HG03354 (cell line): ENCODE results near the gene RGS21.

Source experiments
- ATAC-seq: cut with Tn5 transposase; IDR thresholded peaks from one replicate; pipeline ENCODE4 v1.9.1; 2021; ENCODE audit warnings: mild to moderate bottlenecking; ENCODE audit not compliant: unreplicated experiment, poor library complexity, severe bottlenecking

RGS21 gene

GRCh38 chr1:192376374-192376773 is 59.6 kb downstream of the RGS21 start:
- ATAC-seq: no peak

GRCh38 chr1:192378276-192378675 is 61.5 kb downstream of the RGS21 start:
- no peak for ATAC-seq

- no peak for ATAC-seq
Measured at GRCh38 chr1:192378878-192379277, 62.1 kb downstream of the RGS21 start.

DNA sequence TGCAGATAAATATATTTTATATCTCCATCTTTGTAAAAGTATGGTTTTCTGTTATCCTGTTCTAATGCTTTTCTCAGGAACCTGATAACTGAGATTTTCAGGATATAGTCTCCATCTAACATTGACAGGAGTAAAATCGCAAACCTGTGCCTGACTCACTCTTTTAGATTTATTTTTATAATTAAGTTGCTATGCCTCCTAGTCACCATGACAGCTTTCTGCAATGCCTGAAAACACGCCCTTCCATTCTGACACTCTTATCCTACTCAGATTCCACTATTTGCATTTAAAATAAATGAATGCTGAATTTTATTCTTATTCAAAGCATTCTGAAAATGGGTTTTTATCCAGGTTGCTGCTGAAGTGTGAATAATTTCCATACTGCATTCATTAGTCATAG is 62.8 kb downstream of the RGS21 start:
- ATAC-seq: no peak

- no peak for ATAC-seq
Measured at GRCh38 chr1:192382758-192383157, 66.0 kb downstream of the RGS21 start.

DNA sequence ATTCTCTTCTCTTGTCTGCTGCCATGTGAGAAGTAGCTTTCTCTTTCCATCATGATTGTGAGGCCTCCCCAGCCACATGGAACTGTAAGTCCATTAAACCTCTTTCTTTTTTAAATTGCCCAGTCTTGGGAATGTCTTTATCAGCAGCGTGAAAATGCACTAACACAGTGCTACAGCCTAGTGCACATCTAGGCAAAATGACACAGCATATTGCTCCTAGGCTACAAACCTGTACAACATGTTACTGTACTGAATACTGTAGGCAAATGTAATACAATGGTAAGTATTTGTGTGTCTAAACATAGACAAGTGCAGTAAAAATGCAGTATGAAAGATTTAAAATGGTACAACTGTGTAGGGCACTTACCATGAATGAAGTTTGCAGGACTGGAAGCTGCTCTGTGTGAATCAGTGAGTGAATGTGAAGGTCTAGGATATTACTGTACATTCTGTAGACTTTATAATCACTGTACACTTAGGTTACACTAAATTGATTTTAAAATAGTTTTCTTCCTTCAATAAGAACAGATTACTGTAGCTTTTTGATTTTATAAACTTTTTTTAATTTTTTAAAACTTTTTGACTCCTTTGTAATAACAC is 69.4 kb downstream of the RGS21 start:
- ATAC-seq: no peak

DNA sequence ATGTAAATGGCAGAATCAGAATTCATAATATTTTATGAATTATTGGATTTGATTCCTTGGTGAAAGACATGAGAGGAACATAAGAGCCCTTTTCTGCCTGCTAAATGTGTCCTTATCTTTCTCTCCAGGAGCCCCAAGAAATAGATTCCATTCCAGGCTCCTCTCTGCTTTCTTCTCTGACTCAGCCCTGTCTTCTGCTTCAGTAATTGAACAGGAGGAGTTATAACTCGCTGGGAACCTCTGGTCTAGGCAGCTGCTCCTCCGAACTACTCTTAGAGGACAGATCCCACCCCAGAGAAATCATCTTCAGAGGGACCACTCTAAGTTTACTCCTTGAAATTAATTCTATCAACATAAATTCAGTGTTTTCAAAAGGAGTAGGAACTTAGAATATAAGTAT is 78.4 kb downstream of the RGS21 start:
- no peak for ATAC-seq

- ATAC-seq: no peak
Measured at GRCh38 chr1:192395895-192396294, 79.1 kb downstream of the RGS21 start.

- no peak for ATAC-seq
Measured at GRCh38 chr1:192399161-192399560, 82.4 kb downstream of the RGS21 start.

GRCh38 chr1:192401825-192402224 is 85.0 kb downstream of the RGS21 start:
- no peak for ATAC-seq

GRCh38 chr1:192402571-192402970 is 85.8 kb downstream of the RGS21 start:
- ATAC-seq: no peak

DNA sequence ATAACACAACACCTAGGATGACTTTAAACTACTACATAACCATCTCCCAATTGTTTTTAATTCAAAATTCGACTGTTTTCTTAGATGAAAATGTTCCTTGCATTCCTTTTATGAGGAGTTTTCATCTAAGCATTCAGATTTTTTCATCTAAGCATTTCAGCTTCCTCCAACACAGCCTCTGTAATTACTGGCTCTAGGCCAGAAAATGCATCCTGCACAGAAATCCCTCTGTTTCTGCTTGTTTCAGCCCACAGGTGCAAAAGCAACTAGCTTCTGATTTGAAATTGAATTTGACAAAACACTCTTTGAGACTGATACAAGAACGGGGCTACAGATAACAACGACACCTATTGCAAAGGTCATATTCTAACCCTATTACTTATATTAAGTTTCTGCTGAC is 90.4 kb downstream of the RGS21 start:
- no peak for ATAC-seq
